Measurements from ENCODE around the gene PLCH1.

DNA sequence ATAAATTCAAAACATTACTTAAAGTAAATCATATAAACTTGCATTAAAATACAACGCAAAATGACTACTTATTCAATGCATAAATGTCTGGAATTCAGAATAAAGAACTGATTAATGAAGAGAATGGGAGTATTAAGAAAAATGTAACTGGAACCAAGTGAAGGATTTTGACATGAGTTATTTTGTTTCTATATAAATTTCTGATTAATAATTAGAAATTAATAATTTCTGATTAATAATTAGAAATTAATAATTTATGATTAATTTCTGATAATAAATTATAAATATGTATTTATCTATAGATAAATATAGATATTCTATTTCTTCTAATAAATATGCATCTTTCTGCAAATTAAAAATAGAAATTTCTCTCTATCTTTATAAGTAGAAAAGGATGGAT, 291.4 kb downstream of the PLCH1 start:
- TF ChIP-seq, protein P1, sequence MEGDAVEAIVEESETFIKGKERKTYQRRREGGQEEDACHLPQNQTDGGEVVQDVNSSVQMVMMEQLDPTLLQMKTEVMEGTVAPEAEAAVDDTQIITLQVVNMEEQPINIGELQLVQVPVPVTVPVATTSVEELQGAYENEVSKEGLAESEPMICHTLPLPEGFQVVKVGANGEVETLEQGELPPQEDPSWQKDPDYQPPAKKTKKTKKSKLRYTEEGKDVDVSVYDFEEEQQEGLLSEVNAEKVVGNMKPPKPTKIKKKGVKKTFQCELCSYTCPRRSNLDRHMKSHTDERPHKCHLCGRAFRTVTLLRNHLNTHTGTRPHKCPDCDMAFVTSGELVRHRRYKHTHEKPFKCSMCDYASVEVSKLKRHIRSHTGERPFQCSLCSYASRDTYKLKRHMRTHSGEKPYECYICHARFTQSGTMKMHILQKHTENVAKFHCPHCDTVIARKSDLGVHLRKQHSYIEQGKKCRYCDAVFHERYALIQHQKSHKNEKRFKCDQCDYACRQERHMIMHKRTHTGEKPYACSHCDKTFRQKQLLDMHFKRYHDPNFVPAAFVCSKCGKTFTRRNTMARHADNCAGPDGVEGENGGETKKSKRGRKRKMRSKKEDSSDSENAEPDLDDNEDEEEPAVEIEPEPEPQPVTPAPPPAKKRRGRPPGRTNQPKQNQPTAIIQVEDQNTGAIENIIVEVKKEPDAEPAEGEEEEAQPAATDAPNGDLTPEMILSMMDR (conservative IDR thresholded peaks at IDR 0.05; ENCODE audit: low read length), result no peak
- TF ChIP-seq EZH2phosphoT487 (IDR thresholded peaks at IDR 0.05; ENCODE audit: borderline replicate concordance, low read depth, low read length), result no peak

All from OCI-LY7 (cell line).